GM19239 (cell line): ENCODE measurements around the gene CADPS.

Experiments used
- DNase-seq: peaks from one replicate; pipeline ENCODE4 v3.0.0; 2011; ENCODE audit warnings: low spot score; ENCODE audit not compliant: insufficient read length
- FAIRE-seq: peaks from 2 replicates; lab custom pipeline; 2011; peaks lifted over from hg19 to GRCh38; lab: Jason Lieb, UNC

CADPS gene

GRCh38 chr3:62570888-62571287 lies 304.3 kb downstream of the CADPS start:
- DNase-seq (no peak), FAIRE-seq (no peak)

GRCh38 chr3:62569609-62570008 lies 305.6 kb downstream of the CADPS start:
- DNase-seq, result no peak
- no peak for FAIRE-seq

GRCh38 chr3:62567097-62568021 lies 307.9 kb downstream of the CADPS start:
- no peak for DNase-seq
- no peak for FAIRE-seq

GRCh38 chr3:62566022-62566557 lies 309.1 kb downstream of the CADPS start:
- no peak for FAIRE-seq

GRCh38 chr3:62562596-62562995 lies 312.6 kb downstream of the CADPS start:
- FAIRE-seq (no peak), DNase-seq (no peak)

More at GRCh38 chr3:62566022-62566557, 309.1 kb downstream of the CADPS start:
- DNase-seq, result no peak

GRCh38 chr3:62562017-62562416 lies 313.2 kb downstream of the CADPS start:
- DNase-seq (no peak), FAIRE-seq (no peak)

GRCh38 chr3:62559831-62560445 lies 315.3 kb downstream of the CADPS start:
- FAIRE-seq (no peak), DNase-seq (no peak)

- DNase-seq (peak; percentile 12), FAIRE-seq (no peak)
Measured at GRCh38 chr3:62558549-62559112, 316.6 kb downstream of the CADPS start.

GRCh38 chr3:62557983-62558382 lies 317.2 kb downstream of the CADPS start:
- FAIRE-seq, result no peak
- no peak for DNase-seq

- FAIRE-seq (no peak), DNase-seq (no peak)
Measured at GRCh38 chr3:62557450-62557849, 317.8 kb downstream of the CADPS start.

- FAIRE-seq (no peak), DNase-seq (no peak)
Measured at GRCh38 chr3:62556121-62556815, 318.9 kb downstream of the CADPS start.

GRCh38 chr3:62554264-62554799 lies 320.9 kb downstream of the CADPS start:
- no peak for FAIRE-seq
- no peak for DNase-seq

GRCh38 chr3:62553811-62554210 lies 321.4 kb downstream of the CADPS start:
- no peak for DNase-seq
- no peak for FAIRE-seq

GRCh38 chr3:62551556-62551955 lies 323.7 kb downstream of the CADPS start:
- DNase-seq (no peak), FAIRE-seq (no peak)

- no peak for FAIRE-seq
Measured at GRCh38 chr3:62550439-62550838, 324.8 kb downstream of the CADPS start.

GRCh38 chr3:62548528-62549205 lies 326.5 kb downstream of the CADPS start:
- DNase-seq, result no peak
- no peak for FAIRE-seq

More at GRCh38 chr3:62550439-62550838, 324.8 kb downstream of the CADPS start:
- no peak for DNase-seq

- DNase-seq (no peak), FAIRE-seq (no peak)
Measured at GRCh38 chr3:62546266-62546665, 328.9 kb downstream of the CADPS start.

- FAIRE-seq (no peak), DNase-seq (no peak)
Measured at GRCh38 chr3:62542185-62542584, 333.0 kb downstream of the CADPS start.

GRCh38 chr3:62539762-62540161 lies 335.5 kb downstream of the CADPS start:
- DNase-seq (no peak), FAIRE-seq (no peak)
